Mucosa of rectum (tissue), 2 donors: ENCODE results near the gene ROPN1B.
"Not testable (repeated sequence)": the region's sequence is repeated elsewhere in the genome, so short reads cannot be mapped to it uniquely, and the experiment has no call there.

Experiments used
- H3K27ac ChIP-seq, 2 donors: one replicate each; pipeline ENCODE4 v1.7.0; 2013; ENCODE audit warnings: inconsistent platforms in 2 of 2, low read depth in 2 of 2, low read length in 2 of 2
- H3K27me3 ChIP-seq, 2 donors: one replicate each; pipeline ENCODE4 v1.7.0; 2013; ENCODE audit warnings: low read length in 2 of 2; ENCODE audit not compliant: control insufficient read depth in 2 of 2, insufficient read depth in 2 of 2
- H3K36me3 ChIP-seq, 2 donors: one replicate each; pipeline ENCODE4 v1.7.0; 2013; ENCODE audit warnings: low read length in 2 of 2; ENCODE audit not compliant: control insufficient read depth in 2 of 2, insufficient read depth in 2 of 2
- H3K4me1 ChIP-seq, 2 donors: one replicate each; pipeline ENCODE4 v1.7.0; 2013; ENCODE audit warnings: low read length in 2 of 2, mild to moderate bottlenecking in 1 of 2; ENCODE audit not compliant: control insufficient read depth in 2 of 2, insufficient read depth in 2 of 2
- H3K4me3 ChIP-seq, 2 donors: one replicate each; pipeline ENCODE4 v1.7.0; 2013; ENCODE audit warnings: low read length in 2 of 2
- H3K9ac ChIP-seq, 2 donors: one replicate each; pipeline ENCODE4 v1.7.0; 2013; ENCODE audit warnings: low read length in 2 of 2, low read depth in 1 of 2, mild to moderate bottlenecking in 1 of 2
- H3K9me3 ChIP-seq, 2 donors: one replicate each; pipeline ENCODE4 v1.7.0; 2013; ENCODE audit warnings: low read length in 2 of 2; ENCODE audit not compliant: control insufficient read depth in 2 of 2
- donor health status: healthy.
- donor health status: Normal muscosa, but diverticular disease.

ROPN1B gene

GRCh38 chr3:125968701-125969592 is at the start of gene ROPN1B:
ROPN1B (plus strand) TSS chr3:125969178; CDS start chr3:125972055, 2,877 bp downstream.
- not testable (repeated sequence) for H3K4me3 ChIP-seq, H3K4me1 ChIP-seq, H3K27me3 ChIP-seq, H3K9me3 ChIP-seq, H3K9ac ChIP-seq, H3K36me3 ChIP-seq, H3K27ac ChIP-seq

- not testable (repeated sequence) for H3K36me3 ChIP-seq, H3K4me1 ChIP-seq, H3K9me3 ChIP-seq, H3K9ac ChIP-seq, H3K4me3 ChIP-seq, H3K27me3 ChIP-seq, H3K27ac ChIP-seq
Observed at GRCh38 chr3:125920191-125920590, 48.8 kb upstream of the ROPN1B start.

- H3K9me3 ChIP-seq, H3K9ac ChIP-seq, H3K36me3 ChIP-seq, H3K4me1 ChIP-seq, H3K27ac ChIP-seq, H3K4me3 ChIP-seq, H3K27me3 ChIP-seq: not testable (repeated sequence)
Observed at GRCh38 chr3:125920751-125921279, 48.2 kb upstream of the ROPN1B start.

- H3K27ac ChIP-seq, H3K4me3 ChIP-seq, H3K9ac ChIP-seq: not testable (repeated sequence)
Observed at GRCh38 chr3:125921712-125922111, 47.3 kb upstream of the ROPN1B start.

GRCh38 chr3:125923324-125924115 is 45.5 kb upstream of the ROPN1B start:
- H3K9ac ChIP-seq, H3K4me3 ChIP-seq, H3K36me3 ChIP-seq, H3K9me3 ChIP-seq, H3K4me1 ChIP-seq, H3K27ac ChIP-seq, H3K27me3 ChIP-seq: not testable (repeated sequence)

More at GRCh38 chr3:125921712-125922111, 47.3 kb upstream of the ROPN1B start:
- H3K9me3 ChIP-seq, H3K4me1 ChIP-seq, H3K27me3 ChIP-seq, H3K36me3 ChIP-seq: not testable (repeated sequence)

- not testable (repeated sequence) for H3K9me3 ChIP-seq, H3K36me3 ChIP-seq, H3K27me3 ChIP-seq, H3K4me1 ChIP-seq, H3K27ac ChIP-seq, H3K4me3 ChIP-seq, H3K9ac ChIP-seq
Observed at GRCh38 chr3:125924276-125924675, 44.7 kb upstream of the ROPN1B start.

- not testable (repeated sequence) for H3K9me3 ChIP-seq, H3K27me3 ChIP-seq, H3K4me1 ChIP-seq, H3K36me3 ChIP-seq, H3K27ac ChIP-seq, H3K9ac ChIP-seq, H3K4me3 ChIP-seq
Observed at GRCh38 chr3:125925727-125926126, 43.3 kb upstream of the ROPN1B start.

- not testable (repeated sequence) for H3K27me3 ChIP-seq, H3K4me1 ChIP-seq, H3K36me3 ChIP-seq, H3K9ac ChIP-seq, H3K4me3 ChIP-seq, H3K9me3 ChIP-seq, H3K27ac ChIP-seq
Observed at GRCh38 chr3:125928771-125929545, 40.0 kb upstream of the ROPN1B start.

- not testable (repeated sequence) for H3K4me1 ChIP-seq, H3K27ac ChIP-seq, H3K9me3 ChIP-seq, H3K4me3 ChIP-seq, H3K9ac ChIP-seq, H3K36me3 ChIP-seq, H3K27me3 ChIP-seq
Observed at GRCh38 chr3:125929765-125930164, 39.2 kb upstream of the ROPN1B start.
